GM23338 (cell line): ENCODE results near the gene ZBTB8OS. TPM values are rescaled to one million over a fixed set of nuclear protein-coding genes. Genes with fewer than 3 reads are reported as not detected.

Experiments used
- ATAC-seq: fragments of 200-7000 bp; cut with Tn5 transposase; 3 replicates; pipeline ENCODE4 v1.9.1; 2020
- DNase-seq: peaks from one replicate; pipeline ENCODE4 v3.0.0-alpha.2; 2015; ENCODE audit warnings: low spot score
- H2AFZ ChIP-seq: fragments of 200-600 bp; sonication (generic); 2 replicates; pipeline ENCODE4 v1.8.0; 2016; ENCODE audit warnings: antibody characterized with exemption, mild to moderate bottlenecking, moderate library complexity
- H3F3A ChIP-seq: fragments of 200-600 bp; sonication (generic); replicated peaks from 2 replicates; pipeline ENCODE4 v1.8.0; 2017; ENCODE audit warnings: antibody characterized with exemption, mixed run types, low read depth
- H3K27ac ChIP-seq: fragments of 200-600 bp; sonication (generic); 2 replicates; pipeline ENCODE4 v1.6.1; 2016; ENCODE audit warnings: low read depth
- H3K27me3 ChIP-seq: fragments of 200-600 bp; sonication (generic); 2 replicates; pipeline ENCODE4 v1.8.0; 2016; ENCODE audit warnings: mild to moderate bottlenecking, mixed run types, moderate library complexity; ENCODE audit not compliant: insufficient read depth
- H3K36me3 ChIP-seq: fragments of 200-600 bp; sonication (generic); 2 replicates; pipeline ENCODE4 v1.8.0; 2016; ENCODE audit warnings: mild to moderate bottlenecking; ENCODE audit not compliant: insufficient read depth
- H3K4me1 ChIP-seq: fragments of 200-600 bp; sonication (generic); 2 replicates; pipeline ENCODE4 v1.8.0; 2016; ENCODE audit warnings: mild to moderate bottlenecking, moderate library complexity; ENCODE audit not compliant: insufficient read depth
- H3K4me2 ChIP-seq: fragments of 200-600 bp; sonication (generic); 2 replicates; pipeline ENCODE4 v1.7.1; 2017; ENCODE audit warnings: mixed run types
- H3K4me3 ChIP-seq: fragments of 200-600 bp; sonication (generic); 2 replicates; pipeline ENCODE4 v1.6.1; 2016; ENCODE audit warnings: mixed run types
- H3K79me2 ChIP-seq: fragments of 200-600 bp; sonication (generic); replicated peaks from 2 replicates; pipeline ENCODE4 v1.8.0; 2017; ENCODE audit warnings: mild to moderate bottlenecking; ENCODE audit not compliant: insufficient read depth
- H3K9me2 ChIP-seq: fragments of 200-600 bp; sonication (generic); 2 replicates; pipeline ENCODE4 v1.8.0; 2017; ENCODE audit not compliant: insufficient read depth
- H4K20me1 ChIP-seq: fragments of 200-600 bp; sonication (generic); replicated peaks from 2 replicates; pipeline ENCODE4 v1.8.0; 2017; ENCODE audit warnings: mild to moderate bottlenecking; ENCODE audit not compliant: insufficient read depth
- H3K27ac Mint-ChIP-seq: 2 replicates; pipeline ENCODE4 v1.8.0; 2020; ENCODE audit warnings: inconsistent platforms, mild to moderate bottlenecking, moderate library complexity, mixed read lengths
- H3K27me3 Mint-ChIP-seq: 3 replicates; pipeline ENCODE4 v1.8.0; 2022; ENCODE audit warnings: low read depth, mild to moderate bottlenecking, moderate library complexity, mixed read lengths, inconsistent platforms; ENCODE audit not compliant: insufficient read depth, poor library complexity
- H3K36me3 Mint-ChIP-seq: 3 replicates; pipeline ENCODE4 v1.8.0; 2021; ENCODE audit warnings: low read depth, mild to moderate bottlenecking, inconsistent platforms, moderate library complexity, mixed read lengths
- H3K4me1 Mint-ChIP-seq: 3 replicates; pipeline ENCODE4 v1.8.0; 2020; ENCODE audit warnings: mild to moderate bottlenecking, inconsistent platforms, mixed read lengths
- H3K4me3 Mint-ChIP-seq: 3 replicates; pipeline ENCODE4 v1.8.0; 2021; ENCODE audit warnings: moderate library complexity, mild to moderate bottlenecking, inconsistent platforms, mixed read lengths
- H3K9me3 Mint-ChIP-seq: 3 replicates; pipeline ENCODE4 v1.8.0; 2020; ENCODE audit warnings: moderate library complexity, mild to moderate bottlenecking, inconsistent platforms, mixed read lengths
- CREB1 ChIP-seq: fragments of 250-450 bp; sonication (Bioruptor Pico); IDR thresholded peaks from 2 replicates; pipeline ENCODE4 v1.5.0; 2020; ENCODE audit warnings: low read depth, mild to moderate bottlenecking, moderate library complexity
- EZH2 ChIP-seq: fragments of 200-600 bp; sonication (generic); IDR thresholded peaks from one replicate; pipeline ENCODE4 v1.8.0; 2017; ENCODE audit warnings: antibody characterized with exemption, mild to moderate bottlenecking, low read depth; ENCODE audit not compliant: unreplicated experiment
- EZH2phosphoT487 ChIP-seq: fragments of 200-600 bp; sonication (generic); IDR thresholded peaks from one replicate; pipeline ENCODE4 v1.8.1; 2018; ENCODE audit warnings: antibody characterized with exemption; ENCODE audit not compliant: unreplicated experiment
- JUNB ChIP-seq: IDR thresholded peaks from one replicate; pipeline ENCODE4 v1.6.1; 2016; ENCODE audit warnings: antibody characterized with exemption; ENCODE audit not compliant: unreplicated experiment
- NANOG ChIP-seq: IDR thresholded peaks from 2 replicates; pipeline ENCODE4 v1.6.1; 2016; ENCODE audit warnings: antibody characterized with exemption, borderline replicate concordance
- POLR2AphosphoS5 ChIP-seq: IDR thresholded peaks from 2 replicates; pipeline ENCODE4 v1.6.1; 2016; ENCODE audit warnings: antibody characterized with exemption, low read depth
- STAT1 ChIP-seq: IDR thresholded peaks from one replicate; pipeline ENCODE4 v1.6.1; 2016; ENCODE audit warnings: antibody characterized with exemption; ENCODE audit not compliant: unreplicated experiment
- ZNF114 ChIP-seq: fragments of 250-450 bp; sonication (Bioruptor Pico); IDR thresholded peaks from 2 replicates; pipeline ENCODE4 v1.5.0; 2020; ENCODE audit warnings: mild to moderate bottlenecking, moderate library complexity
- ZNF331 ChIP-seq: fragments of 250-450 bp; sonication (Bioruptor Pico); IDR thresholded peaks from 2 replicates; pipeline ENCODE4 v1.5.0; 2020; ENCODE audit warnings: low read depth, mild to moderate bottlenecking, moderate library complexity
- polyA plus RNA-seq: library from polyadenylated mRNA; unstranded; fragments of >200 nt; fragmentation: Nextera tagmentation; extraction: Ambion mirVana; gene quantifications from 2 replicates; pipeline ENCODE4 v1.2.1, GENCODE V29; 2016
- total RNA-seq: library from RNA; depleted of rRNA; stranded (reverse); fragments of >200 nt; shearing (Covaris generic); gene quantifications from 2 replicates; pipeline ENCODE4 v1.2.3, GENCODE V29; 2014
- TF ChIP-seq, protein P1 (sequence below): IDR thresholded peaks from one replicate; pipeline ENCODE4 v1.6.1; 2018; ENCODE audit warnings: antibody characterized with exemption; ENCODE audit not compliant: unreplicated experiment
- TF ChIP-seq, protein P2 (sequence below), 2 experiments: fragments of 200-600 bp in 1 of 2; sonication (generic) in 1 of 2; conservative IDR thresholded peaks; 2 replicates each; pipeline versions ENCODE4 v1.5.1 to v1.6.1; 2016 to 2017; ENCODE audit warnings: antibody characterized with exemption in 2 of 2, low read depth in 2 of 2, mild to moderate bottlenecking in 2 of 2, moderate library complexity in 1 of 2
- TF ChIP-seq, protein P3 (sequence below): IDR thresholded peaks from 2 replicates; pipeline ENCODE4 v1.6.1; 2016; ENCODE audit warnings: antibody characterized with exemption
- TF ChIP-seq, protein P4 (sequence below): fragments of 250-450 bp; sonication (Bioruptor Pico); IDR thresholded peaks from 2 replicates; pipeline ENCODE4 v1.5.0; 2020; ENCODE audit warnings: mild to moderate bottlenecking, moderate library complexity

The ZBTB8OS gene
- total and polyA plus RNA-seq, 2 experiments from 2014 or later: 22.0 to 159 TPM

DNA sequence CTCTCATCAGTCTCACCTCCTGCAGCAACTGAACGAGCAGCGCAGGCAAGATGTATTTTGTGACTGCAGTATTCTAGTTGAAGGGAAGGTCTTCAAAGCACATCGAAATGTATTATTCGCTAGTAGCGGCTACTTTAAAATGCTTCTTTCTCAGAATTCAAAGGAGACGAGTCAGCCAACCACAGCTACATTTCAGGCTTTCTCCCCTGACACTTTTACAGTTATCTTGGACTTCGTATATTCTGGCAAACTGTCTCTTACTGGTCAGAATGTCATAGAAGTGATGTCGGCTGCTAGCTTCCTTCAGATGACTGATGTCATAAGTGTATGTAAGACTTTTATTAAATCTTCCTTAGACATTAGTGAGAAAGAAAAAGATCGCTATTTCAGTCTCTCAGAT is 57.4 kb downstream of the ZBTB8OS start:
- Histone ChIP-seq H3K4me3 (no peak overlapping the region), H3K36me3 (peaks cover 8% of the 10 kb centered on the region; the same call in 1 of the 2 replicates), H2AFZ (no peak overlapping the region), H3K27me3 (no peaks in the 10 kb centered on the region), H3K4me2 (no peak overlapping the region), H3K27ac (no peak overlapping the region), H3K9me2 (no peaks in the 10 kb centered on the region), H3K79me2 (no peaks in the 10 kb centered on the region), H4K20me1 (peaks cover 6% of the 10 kb centered on the region; the same call in 1 of the 2 replicates), H3F3A (no peaks in the 10 kb centered on the region), H3K4me1 (no peaks in the 10 kb centered on the region)
- ATAC-seq (no peak), DNase-seq (no peak)
- Mint-ChIP-seq H3K4me1 (no peaks in the 10 kb centered on the region), H3K27me3 (no peaks in the 10 kb centered on the region), H3K4me3 (no peak overlapping the region), H3K36me3 (peaks cover 37% of the 10 kb centered on the region), H3K27ac (no peak overlapping the region), H3K9me3 (no peaks in the 10 kb centered on the region)
- TF ChIP-seq NANOG (no peak), ZNF114 (no peak), STAT1 (no peak), EZH2 (no peak), POLR2AphosphoS5 (no peak), ZNF331 (CRISPR knock-in tag) (no peak), JUNB (no peak), CREB1 (no peak), EZH2phosphoT487 (no peak)
- TF ChIP-seq, protein P1, sequence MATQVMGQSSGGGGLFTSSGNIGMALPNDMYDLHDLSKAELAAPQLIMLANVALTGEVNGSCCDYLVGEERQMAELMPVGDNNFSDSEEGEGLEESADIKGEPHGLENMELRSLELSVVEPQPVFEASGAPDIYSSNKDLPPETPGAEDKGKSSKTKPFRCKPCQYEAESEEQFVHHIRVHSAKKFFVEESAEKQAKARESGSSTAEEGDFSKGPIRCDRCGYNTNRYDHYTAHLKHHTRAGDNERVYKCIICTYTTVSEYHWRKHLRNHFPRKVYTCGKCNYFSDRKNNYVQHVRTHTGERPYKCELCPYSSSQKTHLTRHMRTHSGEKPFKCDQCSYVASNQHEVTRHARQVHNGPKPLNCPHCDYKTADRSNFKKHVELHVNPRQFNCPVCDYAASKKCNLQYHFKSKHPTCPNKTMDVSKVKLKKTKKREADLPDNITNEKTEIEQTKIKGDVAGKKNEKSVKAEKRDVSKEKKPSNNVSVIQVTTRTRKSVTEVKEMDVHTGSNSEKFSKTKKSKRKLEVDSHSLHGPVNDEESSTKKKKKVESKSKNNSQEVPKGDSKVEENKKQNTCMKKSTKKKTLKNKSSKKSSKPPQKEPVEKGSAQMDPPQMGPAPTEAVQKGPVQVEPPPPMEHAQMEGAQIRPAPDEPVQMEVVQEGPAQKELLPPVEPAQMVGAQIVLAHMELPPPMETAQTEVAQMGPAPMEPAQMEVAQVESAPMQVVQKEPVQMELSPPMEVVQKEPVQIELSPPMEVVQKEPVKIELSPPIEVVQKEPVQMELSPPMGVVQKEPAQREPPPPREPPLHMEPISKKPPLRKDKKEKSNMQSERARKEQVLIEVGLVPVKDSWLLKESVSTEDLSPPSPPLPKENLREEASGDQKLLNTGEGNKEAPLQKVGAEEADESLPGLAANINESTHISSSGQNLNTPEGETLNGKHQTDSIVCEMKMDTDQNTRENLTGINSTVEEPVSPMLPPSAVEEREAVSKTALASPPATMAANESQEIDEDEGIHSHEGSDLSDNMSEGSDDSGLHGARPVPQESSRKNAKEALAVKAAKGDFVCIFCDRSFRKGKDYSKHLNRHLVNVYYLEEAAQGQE: no peak
- TF ChIP-seq, protein P2, sequence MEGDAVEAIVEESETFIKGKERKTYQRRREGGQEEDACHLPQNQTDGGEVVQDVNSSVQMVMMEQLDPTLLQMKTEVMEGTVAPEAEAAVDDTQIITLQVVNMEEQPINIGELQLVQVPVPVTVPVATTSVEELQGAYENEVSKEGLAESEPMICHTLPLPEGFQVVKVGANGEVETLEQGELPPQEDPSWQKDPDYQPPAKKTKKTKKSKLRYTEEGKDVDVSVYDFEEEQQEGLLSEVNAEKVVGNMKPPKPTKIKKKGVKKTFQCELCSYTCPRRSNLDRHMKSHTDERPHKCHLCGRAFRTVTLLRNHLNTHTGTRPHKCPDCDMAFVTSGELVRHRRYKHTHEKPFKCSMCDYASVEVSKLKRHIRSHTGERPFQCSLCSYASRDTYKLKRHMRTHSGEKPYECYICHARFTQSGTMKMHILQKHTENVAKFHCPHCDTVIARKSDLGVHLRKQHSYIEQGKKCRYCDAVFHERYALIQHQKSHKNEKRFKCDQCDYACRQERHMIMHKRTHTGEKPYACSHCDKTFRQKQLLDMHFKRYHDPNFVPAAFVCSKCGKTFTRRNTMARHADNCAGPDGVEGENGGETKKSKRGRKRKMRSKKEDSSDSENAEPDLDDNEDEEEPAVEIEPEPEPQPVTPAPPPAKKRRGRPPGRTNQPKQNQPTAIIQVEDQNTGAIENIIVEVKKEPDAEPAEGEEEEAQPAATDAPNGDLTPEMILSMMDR (conservative IDR thresholded peaks at IDR 0.05; ENCODE audit: low read depth in 2 of 2): no peak
- TF ChIP-seq, protein P3, sequence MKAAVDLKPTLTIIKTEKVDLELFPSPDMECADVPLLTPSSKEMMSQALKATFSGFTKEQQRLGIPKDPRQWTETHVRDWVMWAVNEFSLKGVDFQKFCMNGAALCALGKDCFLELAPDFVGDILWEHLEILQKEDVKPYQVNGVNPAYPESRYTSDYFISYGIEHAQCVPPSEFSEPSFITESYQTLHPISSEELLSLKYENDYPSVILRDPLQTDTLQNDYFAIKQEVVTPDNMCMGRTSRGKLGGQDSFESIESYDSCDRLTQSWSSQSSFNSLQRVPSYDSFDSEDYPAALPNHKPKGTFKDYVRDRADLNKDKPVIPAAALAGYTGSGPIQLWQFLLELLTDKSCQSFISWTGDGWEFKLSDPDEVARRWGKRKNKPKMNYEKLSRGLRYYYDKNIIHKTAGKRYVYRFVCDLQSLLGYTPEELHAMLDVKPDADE: no peak
- TF ChIP-seq, protein P4, sequence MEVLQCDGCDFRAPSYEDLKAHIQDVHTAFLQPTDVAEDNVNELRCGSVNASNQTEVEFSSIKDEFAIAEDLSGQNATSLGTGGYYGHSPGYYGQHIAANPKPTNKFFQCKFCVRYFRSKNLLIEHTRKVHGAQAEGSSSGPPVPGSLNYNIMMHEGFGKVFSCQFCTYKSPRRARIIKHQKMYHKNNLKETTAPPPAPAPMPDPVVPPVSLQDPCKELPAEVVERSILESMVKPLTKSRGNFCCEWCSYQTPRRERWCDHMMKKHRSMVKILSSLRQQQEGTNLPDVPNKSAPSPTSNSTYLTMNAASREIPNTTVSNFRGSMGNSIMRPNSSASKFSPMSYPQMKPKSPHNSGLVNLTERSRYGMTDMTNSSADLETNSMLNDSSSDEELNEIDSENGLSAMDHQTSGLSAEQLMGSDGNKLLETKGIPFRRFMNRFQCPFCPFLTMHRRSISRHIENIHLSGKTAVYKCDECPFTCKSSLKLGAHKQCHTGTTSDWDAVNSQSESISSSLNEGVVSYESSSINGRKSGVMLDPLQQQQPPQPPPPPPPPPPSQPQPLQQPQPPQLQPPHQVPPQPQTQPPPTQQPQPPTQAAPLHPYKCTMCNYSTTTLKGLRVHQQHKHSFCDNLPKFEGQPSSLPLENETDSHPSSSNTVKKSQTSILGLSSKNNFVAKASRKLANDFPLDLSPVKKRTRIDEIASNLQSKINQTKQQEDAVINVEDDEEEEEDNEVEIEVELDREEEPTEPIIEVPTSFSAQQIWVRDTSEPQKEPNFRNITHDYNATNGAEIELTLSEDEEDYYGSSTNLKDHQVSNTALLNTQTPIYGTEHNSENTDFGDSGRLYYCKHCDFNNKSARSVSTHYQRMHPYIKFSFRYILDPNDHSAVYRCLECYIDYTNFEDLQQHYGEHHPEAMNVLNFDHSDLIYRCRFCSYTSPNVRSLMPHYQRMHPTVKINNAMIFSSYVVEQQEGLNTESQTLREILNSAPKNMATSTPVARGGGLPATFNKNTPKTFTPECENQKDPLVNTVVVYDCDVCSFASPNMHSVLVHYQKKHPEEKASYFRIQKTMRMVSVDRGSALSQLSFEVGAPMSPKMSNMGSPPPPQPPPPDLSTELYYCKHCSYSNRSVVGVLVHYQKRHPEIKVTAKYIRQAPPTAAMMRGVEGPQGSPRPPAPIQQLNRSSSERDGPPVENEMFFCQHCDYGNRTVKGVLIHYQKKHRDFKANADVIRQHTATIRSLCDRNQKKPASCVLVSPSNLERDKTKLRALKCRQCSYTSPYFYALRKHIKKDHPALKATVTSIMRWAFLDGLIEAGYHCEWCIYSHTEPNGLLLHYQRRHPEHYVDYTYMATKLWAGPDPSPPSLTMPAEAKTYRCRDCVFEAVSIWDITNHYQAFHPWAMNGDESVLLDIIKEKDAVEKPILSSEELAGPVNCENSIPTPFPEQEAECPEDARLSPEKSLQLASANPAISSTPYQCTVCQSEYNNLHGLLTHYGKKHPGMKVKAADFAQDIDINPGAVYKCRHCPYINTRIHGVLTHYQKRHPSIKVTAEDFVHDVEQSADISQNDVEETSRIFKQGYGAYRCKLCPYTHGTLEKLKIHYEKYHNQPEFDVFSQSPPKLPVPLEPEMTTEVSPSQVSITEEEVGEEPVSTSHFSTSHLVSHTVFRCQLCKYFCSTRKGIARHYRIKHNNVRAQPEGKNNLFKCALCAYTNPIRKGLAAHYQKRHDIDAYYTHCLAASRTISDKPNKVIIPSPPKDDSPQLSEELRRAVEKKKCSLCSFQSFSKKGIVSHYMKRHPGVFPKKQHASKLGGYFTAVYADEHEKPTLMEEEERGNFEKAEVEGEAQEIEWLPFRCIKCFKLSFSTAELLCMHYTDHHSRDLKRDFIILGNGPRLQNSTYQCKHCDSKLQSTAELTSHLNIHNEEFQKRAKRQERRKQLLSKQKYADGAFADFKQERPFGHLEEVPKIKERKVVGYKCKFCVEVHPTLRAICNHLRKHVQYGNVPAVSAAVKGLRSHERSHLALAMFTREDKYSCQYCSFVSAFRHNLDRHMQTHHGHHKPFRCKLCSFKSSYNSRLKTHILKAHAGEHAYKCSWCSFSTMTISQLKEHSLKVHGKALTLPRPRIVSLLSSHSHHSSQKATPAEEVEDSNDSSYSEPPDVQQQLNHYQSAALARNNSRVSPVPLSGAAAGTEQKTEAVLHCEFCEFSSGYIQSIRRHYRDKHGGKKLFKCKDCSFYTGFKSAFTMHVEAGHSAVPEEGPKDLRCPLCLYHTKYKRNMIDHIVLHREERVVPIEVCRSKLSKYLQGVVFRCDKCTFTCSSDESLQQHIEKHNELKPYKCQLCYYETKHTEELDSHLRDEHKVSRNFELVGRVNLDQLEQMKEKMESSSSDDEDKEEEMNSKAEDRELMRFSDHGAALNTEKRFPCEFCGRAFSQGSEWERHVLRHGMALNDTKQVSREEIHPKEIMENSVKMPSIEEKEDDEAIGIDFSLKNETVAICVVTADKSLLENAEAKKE (CRISPR knock-in tag): no peak
